ENCODE measurements around the gene HDAC5.

Gene HDAC5

GRCh38 chr17:44097110-44097958, 26.1 kb downstream of the HDAC5 start:
- H3K9me3 ChIP-seq (ENCODE audit: low read length), result no peaks in the 10 kb centered on the region
- no peak overlapping the region for H3K9ac ChIP-seq (ENCODE audit: low read length)
- no peaks in the 10 kb centered on the region for H3K9me2 ChIP-seq (ENCODE audit: low read depth, low read length)
- H3K4me1 ChIP-seq (ENCODE audit: insufficient read depth, low read length, severe bottlenecking), result no peaks in the 10 kb centered on the region
- no peaks in the 10 kb centered on the region for H3K27me3 ChIP-seq (ENCODE audit: insufficient read depth, low read length)
- no peaks in the 10 kb centered on the region for H3F3A ChIP-seq (ENCODE audit: insufficient read depth, low read length)
- no peak overlapping the region for H3K4me2 ChIP-seq (ENCODE audit: low read length)
- no peak overlapping the region for H3K27ac ChIP-seq (ENCODE audit: low read depth, low read length, poor library complexity, severe bottlenecking)
- no peak overlapping the region for H2AFZ ChIP-seq (ENCODE audit: low read length)
- H3K4me3 ChIP-seq (ENCODE audit: low read depth, low read length, poor library complexity, severe bottlenecking), result no peak overlapping the region
- no peaks in the 10 kb centered on the region for H3K79me2 ChIP-seq (ENCODE audit: insufficient read depth, low read length)
- H4K20me1 ChIP-seq (ENCODE audit: insufficient read depth, low read length), result no peaks in the 10 kb centered on the region
- TF ChIP-seq EZH2 (IDR thresholded peaks at IDR 0.05; ENCODE audit: borderline replicate concordance, low read length) (no peak), CTCF (IDR thresholded peaks at IDR 0.05; ENCODE audit: low read length) (no peak)
- H3K36me3 ChIP-seq (ENCODE audit: insufficient read depth, low read length), result no peaks in the 10 kb centered on the region

- Histone ChIP-seq H3K27me3 (ENCODE audit: insufficient read depth, low read length) (no peaks in the 10 kb centered on the region), H2AFZ (ENCODE audit: low read length) (no peak overlapping the region), H3K27ac (ENCODE audit: low read depth, low read length, poor library complexity, severe bottlenecking) (no peak overlapping the region), H3K9me2 (ENCODE audit: low read depth, low read length) (no peaks in the 10 kb centered on the region), H4K20me1 (ENCODE audit: insufficient read depth, low read length) (no peaks in the 10 kb centered on the region), H3K9ac (ENCODE audit: low read length) (no peak overlapping the region), H3F3A (ENCODE audit: insufficient read depth, low read length) (no peaks in the 10 kb centered on the region), H3K4me3 (ENCODE audit: low read depth, low read length, poor library complexity, severe bottlenecking) (no peak overlapping the region), H3K9me3 (ENCODE audit: low read length) (no peaks in the 10 kb centered on the region), H3K79me2 (ENCODE audit: insufficient read depth, low read length) (no peaks in the 10 kb centered on the region), H3K36me3 (ENCODE audit: insufficient read depth, low read length) (no peaks in the 10 kb centered on the region), H3K4me1 (ENCODE audit: insufficient read depth, low read length, severe bottlenecking) (no peaks in the 10 kb centered on the region), H3K4me2 (ENCODE audit: low read length) (no peak overlapping the region)
- TF ChIP-seq EZH2 (IDR thresholded peaks at IDR 0.05; ENCODE audit: borderline replicate concordance, low read length) (no peak), CTCF (IDR thresholded peaks at IDR 0.05; ENCODE audit: low read length) (no peak)
These were observed 27.6 kb downstream of the HDAC5 start for GRCh38 chr17:44095647-44096496.

- TF ChIP-seq EZH2 (IDR thresholded peaks at IDR 0.05; ENCODE audit: borderline replicate concordance, low read length), result no peak
- no peak for TF ChIP-seq CTCF (IDR thresholded peaks at IDR 0.05; ENCODE audit: low read length)
- no peak overlapping the region for H3K9ac ChIP-seq (ENCODE audit: low read length)
- no peak overlapping the region for H2AFZ ChIP-seq (ENCODE audit: low read length)
- H3K9me2 ChIP-seq (ENCODE audit: low read depth, low read length), result no peaks in the 10 kb centered on the region
- H3K9me3 ChIP-seq (ENCODE audit: low read length), result no peaks in the 10 kb centered on the region
- H3K79me2 ChIP-seq (ENCODE audit: insufficient read depth, low read length), result no peaks in the 10 kb centered on the region
- no peak overlapping the region for H3K4me3 ChIP-seq (ENCODE audit: low read depth, low read length, poor library complexity, severe bottlenecking)
- H3K27ac ChIP-seq (ENCODE audit: low read depth, low read length, poor library complexity, severe bottlenecking), result no peak overlapping the region
- H3K36me3 ChIP-seq (ENCODE audit: insufficient read depth, low read length), result no peaks in the 10 kb centered on the region
- H4K20me1 ChIP-seq (ENCODE audit: insufficient read depth, low read length), result no peaks in the 10 kb centered on the region
- H3K27me3 ChIP-seq (ENCODE audit: insufficient read depth, low read length), result no peaks in the 10 kb centered on the region
- H3K4me1 ChIP-seq (ENCODE audit: insufficient read depth, low read length, severe bottlenecking), result no peaks in the 10 kb centered on the region
- H3K4me2 ChIP-seq (ENCODE audit: low read length), result no peak overlapping the region
- H3F3A ChIP-seq (ENCODE audit: insufficient read depth, low read length), result no peaks in the 10 kb centered on the region
These were observed 28.1 kb downstream of the HDAC5 start for GRCh38 chr17:44095388-44095646.

Measured in OCI-LY1 (cell line).